Activated CD4-positive, CD25-positive, alpha-beta regulatory T cell treated with anti-CD3 and anti-CD28 coated beads, Interleukin-2, amount 50 U/mL, for 16 hours (primary cell): ENCODE data around the gene GPR15LG.

Experiments used
- DNase-seq: peaks from one replicate; pipeline ENCODE4 v3.0.0-alpha.2; 2020; ENCODE audit warnings: low read depth, low spot score

GPR15LG gene

DNA sequence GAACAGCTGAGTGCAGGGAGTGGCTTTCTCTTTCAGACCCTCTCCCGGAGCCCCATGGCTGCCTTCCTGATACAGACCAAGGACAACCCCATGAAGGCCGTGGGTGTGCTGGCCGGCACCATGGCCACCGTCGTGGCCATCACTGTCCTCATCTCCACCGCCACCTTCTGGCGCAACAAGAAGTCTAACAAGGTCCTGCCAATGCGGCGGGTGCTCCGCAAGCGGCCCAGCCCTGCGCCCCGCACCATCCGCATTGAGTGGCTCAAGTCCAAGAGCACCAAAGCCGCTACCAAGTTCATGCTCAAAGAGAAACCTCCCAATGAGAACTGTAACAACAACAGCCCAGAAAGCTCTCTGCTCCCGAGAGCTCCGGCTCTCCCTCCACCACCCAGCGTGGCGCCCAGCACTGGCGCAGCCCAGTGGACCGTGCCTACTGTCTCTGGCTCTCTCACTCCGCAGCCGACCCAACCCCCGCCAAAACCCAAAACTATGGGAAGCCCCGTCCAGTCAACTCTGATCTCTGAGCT, 40.5 kb downstream of the GPR15LG start:
- no peak for DNase-seq

DNA sequence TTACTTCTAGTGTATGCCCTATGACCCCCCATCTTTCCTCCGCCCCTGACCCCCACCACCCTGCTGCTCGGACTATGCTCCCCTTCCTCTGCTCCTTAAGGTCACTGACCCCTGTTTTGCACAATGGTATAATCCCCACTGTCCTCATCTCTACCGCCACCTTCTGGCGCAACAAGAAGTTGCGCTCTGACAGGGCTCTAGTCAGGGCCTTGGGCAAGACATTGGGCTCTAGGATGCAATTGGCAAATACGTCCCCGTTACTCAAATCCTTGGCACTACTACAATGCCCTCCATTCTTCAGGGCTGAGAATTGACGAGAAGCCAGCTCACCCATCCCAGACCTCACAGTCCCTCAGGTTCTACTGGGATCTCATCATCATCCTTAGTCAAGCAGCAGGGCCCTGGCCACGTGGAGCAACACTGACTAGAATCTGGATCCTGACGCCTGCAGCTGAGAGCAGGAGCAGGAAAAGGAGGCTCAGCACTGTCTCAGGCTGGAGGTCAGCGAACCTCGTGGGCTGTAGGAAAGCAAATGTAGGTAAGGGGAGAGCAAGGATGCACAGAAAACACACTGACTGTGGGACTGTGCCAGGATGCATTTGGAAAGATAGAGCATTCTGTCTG, 41.1 kb downstream of the GPR15LG start:
- no peak for DNase-seq

GRCh38 chr10:84216834-84217233, 43.2 kb downstream of the GPR15LG start:
- DNase-seq, result no peak

DNA sequence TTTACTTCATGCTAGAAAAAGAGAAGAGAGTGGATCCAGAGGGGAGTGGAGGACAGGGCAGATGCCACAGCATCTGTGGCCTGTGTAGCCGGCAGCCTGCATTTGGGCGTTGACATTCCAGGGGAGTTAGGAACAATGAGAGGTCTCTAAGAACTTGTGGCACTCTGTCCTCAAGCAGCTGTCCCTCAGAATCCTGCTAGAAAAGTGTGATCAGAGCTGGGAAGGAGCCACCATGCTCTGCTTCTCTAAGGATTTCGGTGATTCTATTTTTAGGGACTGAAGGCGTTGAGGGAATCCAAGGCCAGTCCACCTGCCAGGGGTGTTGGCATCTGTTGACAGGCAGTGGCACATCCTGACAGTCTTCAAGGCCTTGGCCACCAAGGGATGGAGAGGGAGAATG, 44.1 kb downstream of the GPR15LG start:
- no peak for DNase-seq

GRCh38 chr10:84221916-84222315, 48.3 kb downstream of the GPR15LG start:
- DNase-seq, result no peak

GRCh38 chr10:84224411-84225028, 50.9 kb downstream of the GPR15LG start:
- DNase-seq, result no peak

- no peak for DNase-seq
Observed at GRCh38 chr10:84225427-84226173, 52.0 kb downstream of the GPR15LG start, which contains the start of gene LRIT2. TSS of gene LRIT2 (minus strand) at chr10:84225544. CDS start at chr10:84225520, 24 bp downstream.

DNA sequence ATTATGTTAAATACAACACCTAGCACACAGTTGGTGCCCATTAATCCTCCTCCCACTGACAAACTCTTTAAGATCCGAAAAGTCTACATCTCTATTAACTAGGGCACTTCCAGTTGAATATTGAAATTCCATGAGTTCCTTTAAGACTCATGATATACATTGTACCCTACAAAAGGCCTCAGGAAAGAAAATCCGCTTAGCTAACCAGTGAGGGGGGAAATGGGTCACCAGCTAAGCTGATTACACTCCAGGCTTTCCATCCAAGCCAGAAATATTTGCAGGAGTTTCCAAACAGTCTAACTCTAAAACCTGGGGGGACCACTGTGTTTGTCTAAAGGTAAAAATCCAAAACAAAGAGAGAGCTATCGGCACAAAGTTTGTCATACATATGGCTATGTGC, 53.0 kb downstream of the GPR15LG start:
- no peak for DNase-seq

GRCh38 chr10:84227810-84228209, 54.2 kb downstream of the GPR15LG start:
- no peak for DNase-seq

DNA sequence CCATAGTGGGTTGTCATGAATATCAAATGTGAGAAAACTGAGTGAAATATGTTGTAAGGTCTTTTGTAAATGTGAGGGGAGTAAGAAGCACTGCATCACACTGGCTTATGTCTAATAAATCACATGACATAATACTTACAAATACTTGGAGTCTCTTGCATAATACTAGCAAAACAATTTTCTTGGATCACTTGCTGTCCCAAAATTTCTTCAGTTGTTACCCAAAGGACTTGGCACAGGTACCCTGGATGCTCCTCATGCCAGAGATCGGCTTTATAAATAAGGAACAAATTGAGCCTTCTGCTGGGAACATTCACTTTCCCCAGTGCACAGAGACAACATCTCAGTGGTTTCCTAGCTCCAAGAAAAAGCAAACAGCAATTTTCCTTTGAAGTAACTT, 56.8 kb downstream of the GPR15LG start:
- DNase-seq, result no peak

- DNase-seq, result no peak
Observed at GRCh38 chr10:84232376-84232775, 58.8 kb downstream of the GPR15LG start.

DNA sequence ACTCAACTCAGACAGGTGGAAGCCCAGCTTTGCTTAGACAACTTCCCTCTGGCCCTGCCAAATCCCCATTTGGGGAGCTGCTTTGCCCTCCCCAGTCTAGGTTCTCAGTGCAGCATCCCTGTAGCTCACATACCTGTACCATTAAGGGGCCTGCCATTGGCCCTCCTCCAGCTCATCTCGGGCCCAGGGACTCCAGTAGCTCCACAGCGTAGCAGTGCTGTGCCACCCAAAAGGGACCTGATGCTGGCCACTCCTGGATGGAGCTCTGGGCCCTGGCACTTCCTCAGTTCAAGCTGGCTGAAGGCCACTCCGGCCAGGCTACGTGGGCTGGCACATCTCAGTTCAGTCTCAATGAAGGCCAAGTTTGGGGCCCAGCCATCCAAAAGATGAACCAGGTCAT, 60.3 kb downstream of the GPR15LG start:
- no peak for DNase-seq

GRCh38 chr10:84234479-84234878, 60.9 kb downstream of the GPR15LG start:
- no peak for DNase-seq
